CD14-positive monocyte (primary cell): ENCODE results near the gene CDK5. TPM values are rescaled to one million over a fixed set of nuclear protein-coding genes. Genes with fewer than 3 reads are reported as not detected.

Experiments used
- DNase-seq, 3 donors: peaks; one replicate each; pipeline ENCODE4 v3.0.0-alpha.2; 2011 to 2022
- H2AFZ ChIP-seq: 2 replicates; pipeline ENCODE4 v1.6.0; 2012; ENCODE audit warnings: mild to moderate bottlenecking, low read depth, low read length, inconsistent platforms; ENCODE audit not compliant: insufficient read depth, poor library complexity, severe bottlenecking
- H3K27ac ChIP-seq, 2 donors: 1 replicate in 1 of 2; 2 replicates in 1 of 2; pipeline ENCODE4 v1.5.1; 2012 to 2013; ENCODE audit warnings: low read length in 2 of 2, control low read depth in 1 of 2, inconsistent platforms in 1 of 2, low read depth in 1 of 2, mild to moderate bottlenecking in 1 of 2
- H3K27me3 ChIP-seq, 2 donors: one replicate each; pipeline versions ENCODE4 v1.6.0 to v1.6.1; 2011 to 2013; ENCODE audit warnings: low read length in 2 of 2; ENCODE audit not compliant: control insufficient read depth in 2 of 2, insufficient read depth in 2 of 2
- H3K36me3 ChIP-seq, 2 donors: replicated peaks in 1 of 2; 1 replicate in 1 of 2; 2 replicates in 1 of 2; pipeline versions ENCODE4 v1.5.1 to v1.6.1; 2012 to 2013; ENCODE audit warnings: low read length in 2 of 2, control low read depth in 1 of 2, inconsistent platforms in 1 of 2, mild to moderate bottlenecking in 1 of 2; ENCODE audit not compliant: insufficient read depth in 2 of 2, control insufficient read depth in 1 of 2
- H3K4me1 ChIP-seq, 2 donors: 1 replicate in 1 of 2; 2 replicates in 1 of 2; pipeline versions ENCODE4 v1.5.1 to v1.6.1; 2012 to 2013; ENCODE audit warnings: low read length in 2 of 2, control low read depth in 1 of 2, inconsistent platforms in 1 of 2, mild to moderate bottlenecking in 1 of 2, moderate library complexity in 1 of 2; ENCODE audit not compliant: insufficient read depth in 2 of 2, control insufficient read depth in 1 of 2
- H3K4me2 ChIP-seq: replicated peaks from 2 replicates; pipeline ENCODE3; 2012; ENCODE audit warnings: low read length, moderate library complexity, mild to moderate bottlenecking; ENCODE audit not compliant: poor library complexity, severe bottlenecking; ENCODE audit errors: extremely low read depth
- H3K4me3 ChIP-seq, 3 experiments: fragments of 200-600 bp in 1 of 3; sonication (generic) in 1 of 3; replicated peaks in 1 of 3; 1 replicate in 2 of 3; 2 replicates in 1 of 3; pipeline ENCODE4 v1.5.1; 2011 to 2013; ENCODE audit warnings: low read length in 3 of 3, mild to moderate bottlenecking in 3 of 3, control low read depth in 2 of 3, low read depth in 2 of 3, inconsistent platforms in 1 of 3, moderate library complexity in 1 of 3
- H3K79me2 ChIP-seq: 2 replicates; pipeline ENCODE4 v1.6.0; 2012; ENCODE audit warnings: mild to moderate bottlenecking, control low read depth, inconsistent platforms, low read length, moderate library complexity; ENCODE audit not compliant: insufficient read depth
- H3K9ac ChIP-seq: 2 replicates; pipeline ENCODE4 v1.6.0; 2017; ENCODE audit warnings: low read length, mild to moderate bottlenecking; ENCODE audit not compliant: insufficient read depth, poor library complexity, severe bottlenecking
- H3K9me3 ChIP-seq, 2 donors: replicated peaks in 1 of 2; 1 replicate in 1 of 2; 2 replicates in 1 of 2; pipeline versions ENCODE4 v1.5.1 to v1.6.1; 2012 to 2013; ENCODE audit warnings: low read length in 2 of 2, control low read depth in 1 of 2; ENCODE audit not compliant: control insufficient read depth in 1 of 2, insufficient read depth in 1 of 2
- H4K20me1 ChIP-seq: 2 replicates; pipeline ENCODE4 v1.6.0; 2012; ENCODE audit warnings: mild to moderate bottlenecking, low read length, control low read depth, moderate library complexity; ENCODE audit not compliant: insufficient read depth
- H3K27ac Mint-ChIP-seq, 7 donors: one replicate each; pipeline ENCODE4 v1.8.0; 2020; ENCODE audit warnings: mild to moderate bottlenecking in 7 of 7, mixed read lengths in 7 of 7, moderate library complexity in 6 of 7, inconsistent platforms in 2 of 7
- H3K27me3 Mint-ChIP-seq, 3 donors: one replicate each; pipeline ENCODE4 v1.8.0; 2021 to 2022; ENCODE audit warnings: low read depth in 3 of 3, mild to moderate bottlenecking in 3 of 3, mixed read lengths in 3 of 3, moderate library complexity in 3 of 3, inconsistent platforms in 1 of 3
- H3K36me3 Mint-ChIP-seq, 2 donors: one replicate each; pipeline ENCODE4 v1.8.0; 2020; ENCODE audit warnings: mixed read lengths in 2 of 2, inconsistent platforms in 1 of 2, mild to moderate bottlenecking in 1 of 2
- H3K4me1 Mint-ChIP-seq: one replicate; pipeline ENCODE4 v1.8.0; 2020; ENCODE audit warnings: mild to moderate bottlenecking, mixed read lengths
- H3K4me3 Mint-ChIP-seq, 2 donors: one replicate each; pipeline ENCODE4 v1.8.0; 2020; ENCODE audit warnings: mild to moderate bottlenecking in 2 of 2, mixed read lengths in 2 of 2, moderate library complexity in 1 of 2
- H3K9me3 Mint-ChIP-seq, 7 donors: one replicate each; pipeline ENCODE4 v1.8.0; 2020 to 2022; ENCODE audit warnings: mixed read lengths in 7 of 7, mild to moderate bottlenecking in 6 of 7, moderate library complexity in 6 of 7, inconsistent platforms in 2 of 7
- CTCF ChIP-seq: fragments of 200-600 bp; IDR thresholded peaks from one replicate; pipeline ENCODE4 v1.8.0; 2022; ENCODE audit warnings: antibody characterized with exemption, mild to moderate bottlenecking
- WGBS: methylation state at CpG from one replicate; pipeline ENCODE4 v1.1.5; 2013; ENCODE audit warnings: missing lambda C conversion rate; ENCODE audit not compliant: insufficient coverage; 5-methylcytosine and 5-hydroxymethylcytosine counted together
- intact Hi-C, 2 donors: fragments of 100-400 bp; cut with micrococcal nuclease; formaldehyde crosslinking; loops; one replicate each; pipeline versions ENCODE4 v1.15.0 to v1.15.1; 2023
- polyA plus RNA-seq, 3 donors: library from polyadenylated mRNA; depleted of rRNA in 1 of 3; unstranded in 2 of 3; stranded (reverse) in 1 of 3; fragments of 300-500 nt in 2 of 3; fragments of >200 nt in 1 of 3; fragmentation: Illumina TruSeq in 2 of 3; gene quantifications; 1 replicate in 2 of 3; 2 replicates in 1 of 3; pipeline ENCODE4 v1.2.3, GENCODE V29; 2012 to 2021

Gene CDK5
- polyA plus RNA-seq, 3 donors: 14.9 to 31.2 (median 24.9) TPM

GRCh38 chr7:151064454-151064853 lies 6.8 kb upstream of the CDK5 start:
- no peak overlapping the region for H2AFZ ChIP-seq
- no peak for TF ChIP-seq CTCF
- H3K27ac Mint-ChIP-seq: no peak overlapping the region
- H3K79me2 ChIP-seq: peaks cover 29% of the 10 kb centered on the region
- no peak for DNase-seq
- H3K36me3 Mint-ChIP-seq: peaks cover 41 to 68% of the 10 kb centered on the region in 2 donors
- no peak overlapping the region for H3K4me3 ChIP-seq
- no peaks in the 10 kb centered on the region for H3K27me3 ChIP-seq
- H3K4me1 ChIP-seq: peaks cover 13 to 16% of the 10 kb centered on the region in 2 donors
- no peak overlapping the region for H3K27ac ChIP-seq
- peaks cover 0 to under 1% (median 0%) of the 10 kb centered on the region in 7 donors for H3K9me3 Mint-ChIP-seq
- H3K27me3 Mint-ChIP-seq: no peaks in the 10 kb centered on the region
- H3K4me2 ChIP-seq: no peak overlapping the region
- intact Hi-C loops: no loop called here
- H3K4me1 Mint-ChIP-seq: peaks cover 16% of the 10 kb centered on the region
- no peak overlapping the region for H3K9ac ChIP-seq
- WGBS: 97% methylated on average over 7 of the region's 18 CpGs
- no peak overlapping the region for H3K4me3 Mint-ChIP-seq
- peaks cover 61 to 75% of the 10 kb centered on the region in 2 donors for H3K36me3 ChIP-seq
- no peaks in the 10 kb centered on the region for H3K9me3 ChIP-seq
- H4K20me1 ChIP-seq: peaks cover 83% of the 10 kb centered on the region

- Histone ChIP-seq H3K4me3 (no peak overlapping the region), H2AFZ (no peak overlapping the region), H3K4me1 (peaks cover 24 to 28% of the 10 kb centered on the region in 2 donors), H3K9me3 (no peaks in the 10 kb centered on the region), H3K36me3 (peaks cover 49 to 63% of the 10 kb centered on the region in 2 donors), H3K27me3 (no peaks in the 10 kb centered on the region), H4K20me1 (peaks cover 79% of the 10 kb centered on the region), H3K4me2 (no peak overlapping the region), H3K79me2 (peaks cover 29% of the 10 kb centered on the region), H3K27ac (no peak overlapping the region), H3K9ac (no peak overlapping the region)
- Mint-ChIP-seq H3K9me3 (no peaks in the 10 kb centered on the region), H3K36me3 (peaks cover 36 to 55% of the 10 kb centered on the region in 2 donors), H3K4me3 (no peak overlapping the region), H3K27me3 (no peaks in the 10 kb centered on the region), H3K27ac (peak overlapping the region in 1 of 7 donors; percentile 41), H3K4me1 (peaks cover 25% of the 10 kb centered on the region)
- DNase-seq: no peak
- WGBS: 91% methylated on average over 10 of the region's 11 CpGs
- no peak for TF ChIP-seq CTCF
- intact Hi-C loops: no loop called here
Measured at GRCh38 chr7:151063212-151063561, 5.5 kb upstream of the CDK5 start.
